Prostate gland (tissue), 2 donors: ENCODE results near the gene DCC.

Source experiments
- POLR2A ChIP-seq: fragments of 450-650 bp; IDR thresholded peaks from one replicate; pipeline ENCODE4 v1.6.1; 2016; ENCODE audit warnings: antibody characterized with exemption, mild to moderate bottlenecking
- POLR2AphosphoS5 ChIP-seq: sonication (generic); formaldehyde crosslinking; IDR thresholded peaks from one replicate; pipeline ENCODE4 v1.6.1; 2017; ENCODE audit warnings: antibody characterized with exemption
- TF ChIP-seq, protein P1 (sequence below), 4 experiments: fragments of 200-600 bp in 2 of 4; fragments of 450-650 bp in 2 of 4; sonication (generic) in 2 of 4; IDR thresholded peaks; 1 replicate in 3 of 4; 2 replicates in 1 of 4; pipeline ENCODE4 v1.5.1; 2016 to 2019; ENCODE audit warnings: antibody characterized with exemption in 4 of 4, mild to moderate bottlenecking in 2 of 4, moderate library complexity in 2 of 4

- no peak for TF ChIP-seq POLR2AphosphoS5
- TF ChIP-seq POLR2A = no peak
- TF ChIP-seq, protein P1, sequence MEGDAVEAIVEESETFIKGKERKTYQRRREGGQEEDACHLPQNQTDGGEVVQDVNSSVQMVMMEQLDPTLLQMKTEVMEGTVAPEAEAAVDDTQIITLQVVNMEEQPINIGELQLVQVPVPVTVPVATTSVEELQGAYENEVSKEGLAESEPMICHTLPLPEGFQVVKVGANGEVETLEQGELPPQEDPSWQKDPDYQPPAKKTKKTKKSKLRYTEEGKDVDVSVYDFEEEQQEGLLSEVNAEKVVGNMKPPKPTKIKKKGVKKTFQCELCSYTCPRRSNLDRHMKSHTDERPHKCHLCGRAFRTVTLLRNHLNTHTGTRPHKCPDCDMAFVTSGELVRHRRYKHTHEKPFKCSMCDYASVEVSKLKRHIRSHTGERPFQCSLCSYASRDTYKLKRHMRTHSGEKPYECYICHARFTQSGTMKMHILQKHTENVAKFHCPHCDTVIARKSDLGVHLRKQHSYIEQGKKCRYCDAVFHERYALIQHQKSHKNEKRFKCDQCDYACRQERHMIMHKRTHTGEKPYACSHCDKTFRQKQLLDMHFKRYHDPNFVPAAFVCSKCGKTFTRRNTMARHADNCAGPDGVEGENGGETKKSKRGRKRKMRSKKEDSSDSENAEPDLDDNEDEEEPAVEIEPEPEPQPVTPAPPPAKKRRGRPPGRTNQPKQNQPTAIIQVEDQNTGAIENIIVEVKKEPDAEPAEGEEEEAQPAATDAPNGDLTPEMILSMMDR (IDR thresholded peaks at IDR 0.05) = no peak
Observed at GRCh38 chr18:52409727-52410126, 69.7 kb downstream of the DCC start.
